Amygdala (tissue), 56 donors: ENCODE results near the gene DPH3.
"Not testable (repeated sequence)": the region's sequence is repeated elsewhere in the genome, so short reads cannot be mapped to it uniquely, and the experiment has no call there.

Experiments used
- DNase-seq, 56 donors: peaks; one replicate each; lab custom pipeline; 2025; lab: John Stamatoyannopoulos, UW

The DPH3 gene

GRCh38 chr3:16264708-16265454 is at the start of gene DPH3, which contains the start of gene OXNAD1:
TSS of gene DPH3 (minus strand) at chr3:16264943. CDS start at chr3:16264876, 67 bp downstream.
TSS of gene OXNAD1 (plus strand) at chr3:16265212. CDS start at chr3:16270953, 5,741 bp downstream.
- DNase-seq, result peak; percentile 90 to 100 (median 98)

- no peak for DNase-seq
These were observed 49.3 kb upstream of the DPH3 start for GRCh38 chr3:16313886-16314645.

- DNase-seq, result no peak
These were observed 47.3 kb upstream of the DPH3 start for GRCh38 chr3:16311960-16312451.

GRCh38 chr3:16310486-16310885 is 45.7 kb upstream of the DPH3 start:
- DNase-seq, result not testable (repeated sequence)

- no peak for DNase-seq
These were observed 44.8 kb upstream of the DPH3 start for GRCh38 chr3:16309558-16309957.

- no peak for DNase-seq
These were observed 44.0 kb upstream of the DPH3 start for GRCh38 chr3:16308727-16309126.

- DNase-seq, result no peak
These were observed 43.2 kb upstream of the DPH3 start for GRCh38 chr3:16307832-16308531.

- DNase-seq, result no peak
These were observed 40.4 kb upstream of the DPH3 start for GRCh38 chr3:16305111-16305541.

- peak in 6 of 56 donors; percentile 19 to 44 (median 28) for DNase-seq
These were observed 39.6 kb upstream of the DPH3 start for GRCh38 chr3:16304061-16305010.

GRCh38 chr3:16303037-16303575 is 38.4 kb upstream of the DPH3 start:
- DNase-seq, result no peak

GRCh38 chr3:16302082-16302631 is 37.4 kb upstream of the DPH3 start:
- peak in 1 of 56 donors; percentile 9 for DNase-seq

GRCh38 chr3:16301507-16301906 is 36.8 kb upstream of the DPH3 start:
- DNase-seq, result no peak

GRCh38 chr3:16300881-16301359 is 36.2 kb upstream of the DPH3 start:
- no peak for DNase-seq

- DNase-seq, result no peak
These were observed 35.6 kb upstream of the DPH3 start for GRCh38 chr3:16300307-16300706.

- no peak for DNase-seq
These were observed 35.0 kb upstream of the DPH3 start for GRCh38 chr3:16299746-16300145.

GRCh38 chr3:16298891-16299290 is 34.1 kb upstream of the DPH3 start:
- no peak for DNase-seq

GRCh38 chr3:16297997-16298885 is 33.5 kb upstream of the DPH3 start:
- no peak for DNase-seq
